GM06990 (cell line): ENCODE measurements around the gene UBE3C.

ENCODE experiments used
- DNase-seq: peaks from one replicate; pipeline ENCODE4 v3.0.0-alpha.2; 2011; ENCODE audit not compliant: insufficient read length; ENCODE audit errors: extremely low read depth
- H3K27me3 ChIP-seq: replicated peaks from 2 replicates; pipeline ENCODE4 v1.6.0; 2011; ENCODE audit warnings: low read length; ENCODE audit not compliant: control insufficient read depth, insufficient read depth
- H3K36me3 ChIP-seq: 2 replicates; pipeline ENCODE4 v1.5.1; 2011; ENCODE audit warnings: low read length; ENCODE audit not compliant: control insufficient read depth, insufficient read depth
- H3K4me3 ChIP-seq: replicated peaks from 2 replicates; pipeline ENCODE4 v1.5.1; 2011; ENCODE audit warnings: low read depth, mild to moderate bottlenecking, control low read depth, low read length
- TF ChIP-seq, protein P1 (sequence below): IDR thresholded peaks from 2 replicates; pipeline ENCODE4 v1.5.1; 2011; ENCODE audit warnings: low read length, control low read depth, mild to moderate bottlenecking, inconsistent platforms; ENCODE audit not compliant: insufficient read depth, poor library complexity, severe bottlenecking

The UBE3C gene

GRCh38 chr7:157312941-157313340 is 174.2 kb downstream of the UBE3C start:
- TF ChIP-seq, protein P1, sequence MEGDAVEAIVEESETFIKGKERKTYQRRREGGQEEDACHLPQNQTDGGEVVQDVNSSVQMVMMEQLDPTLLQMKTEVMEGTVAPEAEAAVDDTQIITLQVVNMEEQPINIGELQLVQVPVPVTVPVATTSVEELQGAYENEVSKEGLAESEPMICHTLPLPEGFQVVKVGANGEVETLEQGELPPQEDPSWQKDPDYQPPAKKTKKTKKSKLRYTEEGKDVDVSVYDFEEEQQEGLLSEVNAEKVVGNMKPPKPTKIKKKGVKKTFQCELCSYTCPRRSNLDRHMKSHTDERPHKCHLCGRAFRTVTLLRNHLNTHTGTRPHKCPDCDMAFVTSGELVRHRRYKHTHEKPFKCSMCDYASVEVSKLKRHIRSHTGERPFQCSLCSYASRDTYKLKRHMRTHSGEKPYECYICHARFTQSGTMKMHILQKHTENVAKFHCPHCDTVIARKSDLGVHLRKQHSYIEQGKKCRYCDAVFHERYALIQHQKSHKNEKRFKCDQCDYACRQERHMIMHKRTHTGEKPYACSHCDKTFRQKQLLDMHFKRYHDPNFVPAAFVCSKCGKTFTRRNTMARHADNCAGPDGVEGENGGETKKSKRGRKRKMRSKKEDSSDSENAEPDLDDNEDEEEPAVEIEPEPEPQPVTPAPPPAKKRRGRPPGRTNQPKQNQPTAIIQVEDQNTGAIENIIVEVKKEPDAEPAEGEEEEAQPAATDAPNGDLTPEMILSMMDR, result no peak
- Histone ChIP-seq H3K27me3 (no peaks in the 10 kb centered on the region), H3K4me3 (no peak overlapping the region), H3K36me3 (no peaks in the 10 kb centered on the region)
- no peak for DNase-seq

DNA sequence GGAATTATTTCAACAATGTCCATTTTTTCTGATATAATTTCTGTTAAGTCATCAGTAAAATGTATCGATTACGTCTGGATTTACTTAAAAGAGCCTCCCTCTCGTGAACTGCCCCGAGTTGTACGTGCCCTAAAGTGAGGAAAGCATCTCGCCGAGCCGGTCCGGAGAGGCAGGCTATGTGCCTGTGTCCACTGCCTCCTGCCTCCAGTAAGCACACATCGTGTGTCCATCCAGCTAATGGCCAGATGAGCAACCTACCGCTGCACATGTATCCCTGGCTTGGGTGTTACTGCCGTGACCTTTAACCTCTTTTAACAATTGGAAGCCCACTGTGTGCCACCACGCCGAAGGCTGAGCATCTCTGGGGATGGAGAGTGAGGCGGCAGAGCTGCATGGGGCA is 174.9 kb downstream of the UBE3C start:
- DNase-seq, result no peak
- Histone ChIP-seq H3K27me3 (no peaks in the 10 kb centered on the region), H3K36me3 (no peaks in the 10 kb centered on the region), H3K4me3 (no peak overlapping the region)
- TF ChIP-seq, protein P1, result no peak

DNA sequence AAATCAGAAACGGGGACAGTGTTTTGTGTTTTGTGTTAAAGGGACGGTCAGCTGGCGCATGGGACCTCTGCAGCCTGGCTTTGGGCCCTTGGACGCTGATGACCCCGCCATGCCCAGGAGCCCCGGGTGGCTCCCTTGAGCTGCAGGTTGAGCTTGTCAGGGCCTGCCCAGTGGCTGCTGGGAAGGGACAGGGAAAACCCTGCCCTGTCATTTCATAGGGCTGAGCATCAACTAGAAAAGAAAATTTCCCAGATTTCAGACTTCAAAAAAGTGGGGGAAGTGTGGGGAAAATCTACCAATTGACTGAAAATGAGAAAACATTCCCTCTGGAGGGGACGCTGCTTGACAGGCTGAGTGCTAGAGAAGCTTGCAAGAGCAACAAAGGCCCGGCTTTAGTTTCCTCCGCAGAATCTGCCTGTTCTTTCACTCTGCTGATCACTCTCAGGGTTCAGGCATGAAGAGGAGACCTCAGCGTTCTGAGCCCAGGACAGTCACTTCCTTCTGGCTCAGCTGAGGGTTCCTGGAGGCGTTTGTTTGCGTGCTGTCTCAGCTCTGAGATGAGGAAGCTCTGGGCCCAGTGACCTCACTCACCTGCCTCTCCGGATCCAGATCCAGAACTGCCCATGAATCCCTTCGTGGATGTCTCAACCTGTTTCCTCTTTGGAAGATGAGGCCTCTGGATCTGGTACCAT is 179.4 kb downstream of the UBE3C start:
- H3K27me3 ChIP-seq, result no peaks in the 10 kb centered on the region
- TF ChIP-seq, protein P1, result no peak
- H3K36me3 ChIP-seq, result no peaks in the 10 kb centered on the region
- DNase-seq, result no peak
- H3K4me3 ChIP-seq, result no peak overlapping the region
